ENCODE data around the gene VPS13A. TPM values are rescaled to one million over a fixed set of nuclear protein-coding genes. Genes with fewer than 3 reads are reported as not detected.
"Not testable (repeated sequence)": the region's sequence is repeated elsewhere in the genome, so short reads cannot be mapped to it uniquely, and the experiment has no call there.

VPS13A gene
- total and polyA plus RNA-seq, 8 donors, result 3.1 to 87.6 (median 29.2) TPM

DNA sequence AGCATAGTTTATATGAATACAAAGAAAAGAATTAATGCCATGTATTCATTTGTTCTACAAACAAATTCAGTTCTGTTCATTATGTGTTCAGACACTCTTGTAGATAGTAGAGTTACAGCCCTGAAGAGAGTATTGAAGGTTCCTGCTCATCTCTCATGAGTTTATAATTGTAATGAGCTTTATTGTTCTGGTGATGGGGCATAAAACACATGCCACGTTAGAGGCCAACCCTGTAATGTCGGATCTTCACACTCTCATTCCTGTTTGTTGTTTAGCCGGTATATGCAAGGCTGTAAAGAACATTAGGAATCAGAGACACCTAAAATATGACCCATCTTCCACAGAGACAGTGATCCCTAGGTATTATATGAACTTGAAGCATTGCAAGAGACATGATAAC is 214.5 kb downstream of the VPS13A start:
- intact Hi-C loops (cut with DNase I; ENCODE audit: low total_unique reads), result no loop called here
- TF ChIP-seq, protein P1, sequence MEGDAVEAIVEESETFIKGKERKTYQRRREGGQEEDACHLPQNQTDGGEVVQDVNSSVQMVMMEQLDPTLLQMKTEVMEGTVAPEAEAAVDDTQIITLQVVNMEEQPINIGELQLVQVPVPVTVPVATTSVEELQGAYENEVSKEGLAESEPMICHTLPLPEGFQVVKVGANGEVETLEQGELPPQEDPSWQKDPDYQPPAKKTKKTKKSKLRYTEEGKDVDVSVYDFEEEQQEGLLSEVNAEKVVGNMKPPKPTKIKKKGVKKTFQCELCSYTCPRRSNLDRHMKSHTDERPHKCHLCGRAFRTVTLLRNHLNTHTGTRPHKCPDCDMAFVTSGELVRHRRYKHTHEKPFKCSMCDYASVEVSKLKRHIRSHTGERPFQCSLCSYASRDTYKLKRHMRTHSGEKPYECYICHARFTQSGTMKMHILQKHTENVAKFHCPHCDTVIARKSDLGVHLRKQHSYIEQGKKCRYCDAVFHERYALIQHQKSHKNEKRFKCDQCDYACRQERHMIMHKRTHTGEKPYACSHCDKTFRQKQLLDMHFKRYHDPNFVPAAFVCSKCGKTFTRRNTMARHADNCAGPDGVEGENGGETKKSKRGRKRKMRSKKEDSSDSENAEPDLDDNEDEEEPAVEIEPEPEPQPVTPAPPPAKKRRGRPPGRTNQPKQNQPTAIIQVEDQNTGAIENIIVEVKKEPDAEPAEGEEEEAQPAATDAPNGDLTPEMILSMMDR (IDR thresholded peaks at IDR 0.05), result no peak
- 87 to 96% (median 92%) methylated on average over 3 of the region's 3 CpGs for WGBS, 5 donors
- H3K4me3 ChIP-seq, result no peak overlapping the region
- no peak for DNase-seq
- no peaks in the 10 kb centered on the region for H3K27me3 ChIP-seq
- H3K9me3 ChIP-seq, result no peaks in the 10 kb centered on the region
- H3K4me1 ChIP-seq, result no peaks in the 10 kb centered on the region
- no peak overlapping the region for H3K27ac ChIP-seq
- H3K36me3 ChIP-seq, result peaks cover 0 to 8% (median 7%) of the 10 kb centered on the region in 4 donors

DNA sequence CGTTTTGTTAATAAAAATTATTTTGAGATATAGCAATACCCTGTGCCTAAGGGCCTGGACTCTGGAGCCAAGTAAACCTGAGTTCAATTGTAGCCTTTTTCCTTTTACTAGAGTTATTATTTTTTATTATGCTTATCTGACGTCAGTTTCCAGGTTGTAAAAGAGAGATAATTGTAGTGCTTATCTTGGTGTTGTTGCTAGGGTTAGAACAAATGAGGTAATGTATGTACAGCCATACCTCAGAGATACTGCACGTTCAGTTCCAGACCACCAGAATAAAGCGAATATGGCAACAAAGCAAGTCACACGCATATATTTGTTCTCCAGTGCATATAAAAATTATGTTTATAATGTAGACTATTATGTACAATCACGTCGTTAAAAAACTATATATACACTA is 215.0 kb downstream of the VPS13A start:
- Histone ChIP-seq H3K36me3 (peaks cover 0 to 8% (median 7%) of the 10 kb centered on the region in 4 donors), H3K4me3 (no peak overlapping the region), H3K27me3 (no peaks in the 10 kb centered on the region), H3K27ac (no peak overlapping the region), H3K4me1 (no peaks in the 10 kb centered on the region), H3K9me3 (no peaks in the 10 kb centered on the region)
- 77 to 90% (median 84%) methylated on average over 7 of the region's 7 CpGs for WGBS, 5 donors
- no peak for TF ChIP-seq EP300 (IDR thresholded peaks at IDR 0.05)
- TF ChIP-seq POLR2A (IDR thresholded peaks at IDR 0.05), result no peak
- TF ChIP-seq POLR2AphosphoS5 (IDR thresholded peaks at IDR 0.05), result no peak
- TF ChIP-seq, protein P1 (IDR thresholded peaks at IDR 0.05), result no peak
- DNase-seq, result peak in 1 of 2 donors; percentile 6
- intact Hi-C loops (cut with DNase I; ENCODE audit: low total_unique reads), result no loop called here

DNA sequence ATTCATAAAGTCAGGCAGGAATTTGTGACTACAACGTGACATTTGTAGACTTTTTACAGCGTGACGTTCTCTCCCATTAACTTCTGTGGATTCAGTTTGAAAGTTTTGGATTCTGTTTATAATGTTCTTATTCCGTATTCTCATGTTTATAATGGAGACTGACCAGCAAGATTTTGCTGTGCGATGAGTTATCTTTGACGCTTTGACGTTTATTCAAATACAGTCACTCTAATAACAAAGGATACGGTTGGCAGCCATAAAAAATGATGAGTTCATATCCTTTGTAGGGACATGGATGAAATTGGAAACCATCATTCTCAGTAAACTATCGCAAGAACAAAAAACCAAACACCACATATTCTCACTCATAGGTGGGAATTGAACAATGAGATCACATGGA is 221.2 kb downstream of the VPS13A start:
- H3K9me3 ChIP-seq; DNase-seq; H3K36me3 ChIP-seq; H3K4me1 ChIP-seq; H3K27me3 ChIP-seq; intact Hi-C loops (cut with DNase I; ENCODE audit: low total_unique reads); H3K27ac ChIP-seq; H3K4me3 ChIP-seq: not testable (repeated sequence)
- WGBS, 5 donors, result 69 to 84% (median 80%) methylated on average over 9 of the region's 9 CpGs

- Histone ChIP-seq H3K27me3 (no peaks in the 10 kb centered on the region), H3K27ac (no peak overlapping the region), H3K4me1 (no peaks in the 10 kb centered on the region), H3K4me3 (no peak overlapping the region), H3K36me3 (peaks cover 0 to 12% (median 7%) of the 10 kb centered on the region in 4 donors), H3K9me3 (no peaks in the 10 kb centered on the region)
- intact Hi-C loops (cut with DNase I; ENCODE audit: low total_unique reads), result no loop called here
- no peak for DNase-seq
- WGBS, 5 donors, result 95 to 100% (median 95%) methylated on average over 1 of the region's 1 CpG
- TF ChIP-seq EP300 (IDR thresholded peaks at IDR 0.05), result no peak
Observed at GRCh38 chr9:77399964-77400363, 222.6 kb downstream of the VPS13A start.

DNA sequence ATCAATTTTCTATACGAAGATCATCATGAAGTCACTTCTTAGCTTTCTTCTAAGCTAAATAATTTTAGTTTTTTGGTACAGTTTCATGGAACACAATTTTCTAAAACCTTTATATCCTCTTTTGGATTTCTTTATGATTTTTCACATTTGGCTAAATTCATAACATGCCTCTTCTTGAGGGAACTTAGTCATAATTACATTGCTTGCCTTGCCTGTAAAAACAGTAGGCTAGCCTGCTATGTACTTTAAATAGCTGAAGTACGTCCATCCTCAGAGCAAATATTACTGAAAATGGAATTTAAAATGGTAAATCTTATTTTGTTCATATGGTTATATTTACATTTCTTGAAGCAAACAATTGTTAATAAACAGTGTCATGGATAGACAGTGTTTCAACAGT is 225.0 kb downstream of the VPS13A start:
- H3K9me3 ChIP-seq, result no peaks in the 10 kb centered on the region

More for the DNA sequence above, 225.0 kb downstream of the VPS13A start:
- H3K4me1 ChIP-seq, result no peaks in the 10 kb centered on the region
- TF ChIP-seq EP300 (IDR thresholded peaks at IDR 0.05), result no peak
- TF ChIP-seq POLR2AphosphoS5 (IDR thresholded peaks at IDR 0.05), result no peak
- TF ChIP-seq POLR2A (IDR thresholded peaks at IDR 0.05), result no peak
- TF ChIP-seq, protein P1 (IDR thresholded peaks at IDR 0.05), result no peak
- H3K36me3 ChIP-seq, result peaks cover 0 to 29% (median 26%) of the 10 kb centered on the region in 4 donors
- H3K4me3 ChIP-seq, result no peak overlapping the region
- no peak for DNase-seq
- 79 to 95% (median 85%) methylated on average over 2 of the region's 2 CpGs for WGBS, 5 donors
- H3K27me3 ChIP-seq, result no peaks in the 10 kb centered on the region
- no peak overlapping the region for H3K27ac ChIP-seq
- intact Hi-C loops (cut with DNase I; ENCODE audit: low total_unique reads), result no loop called here
